Brain microvascular endothelial cell (primary cell): ENCODE results near the gene MAP6D1.

Experiments
- DNase-seq: peaks from one replicate; pipeline ENCODE4 v3.0.0-alpha.2; 2020
- H3K27ac ChIP-seq: fragments of 250-450 bp; sonication (Bioruptor Pico); 2 replicates; pipeline ENCODE4 v1.5.1; 2020; ENCODE audit warnings: mild to moderate bottlenecking, moderate library complexity
- H3K27me3 ChIP-seq: fragments of 250-450 bp; sonication (Bioruptor Pico); replicated peaks from 2 replicates; pipeline ENCODE4 v1.5.1; 2020; ENCODE audit warnings: mild to moderate bottlenecking
- H3K36me3 ChIP-seq: fragments of 250-450 bp; sonication (Bioruptor Pico); replicated peaks from 2 replicates; pipeline ENCODE4 v1.5.1; 2020; ENCODE audit warnings: mild to moderate bottlenecking
- H3K4me3 ChIP-seq: 2 replicates; pipeline ENCODE4 v1.5.1; 2011; ENCODE audit warnings: low read depth, mild to moderate bottlenecking, control low read depth, low read length, moderate library complexity
- CTCF ChIP-seq: IDR thresholded peaks from 2 replicates; pipeline ENCODE4 v1.5.1; 2011; ENCODE audit warnings: low read depth, mild to moderate bottlenecking, moderate library complexity, low read length, control low read depth, inconsistent platforms; ENCODE audit errors: missing control alignments
- in situ Hi-C: cut with HindIII; loops from 2 replicates; pipeline ENCODE4 v1.10.0; 2017; ENCODE audit warnings: low sequenced_read_pairs, low pct_ligation_motif_present

Gene MAP6D1

GRCh38 chr3:183811638-183812037 lies 13.7 kb downstream of the MAP6D1 start:
- no peak overlapping the region for H3K4me3 ChIP-seq
- H3K27ac ChIP-seq: no peak overlapping the region
- no peaks in the 10 kb centered on the region for H3K27me3 ChIP-seq
- peaks cover 54% of the 10 kb centered on the region for H3K36me3 ChIP-seq
- DNase-seq: no peak
- no peak for TF ChIP-seq CTCF
- in situ Hi-C loops: no loop called here

- peaks cover 59% of the 10 kb centered on the region for H3K36me3 ChIP-seq
- no peak for TF ChIP-seq CTCF
- in situ Hi-C loops: no loop called here
- no peak for DNase-seq
- no peak overlapping the region for H3K4me3 ChIP-seq
- H3K27me3 ChIP-seq: no peaks in the 10 kb centered on the region
- H3K27ac ChIP-seq: no peak overlapping the region
Measured at GRCh38 chr3:183810643-183811594, 14.5 kb downstream of the MAP6D1 start.

- H3K27me3 ChIP-seq: no peaks in the 10 kb centered on the region
- no peak overlapping the region for H3K27ac ChIP-seq
- in situ Hi-C loops: no loop called here
- no peak for TF ChIP-seq CTCF
- H3K4me3 ChIP-seq: no peak overlapping the region
- no peak for DNase-seq
- H3K36me3 ChIP-seq: peaks cover 71% of the 10 kb centered on the region
Measured at GRCh38 chr3:183809270-183809669, 16.1 kb downstream of the MAP6D1 start.

- no peak for TF ChIP-seq CTCF
- DNase-seq: no peak
- Histone ChIP-seq H3K36me3 (peaks cover 76% of the 10 kb centered on the region), H3K27ac (no peak overlapping the region), H3K4me3 (no peak overlapping the region), H3K27me3 (no peaks in the 10 kb centered on the region)
- in situ Hi-C loops: no loop called here
Measured at GRCh38 chr3:183808355-183808754, 17.0 kb downstream of the MAP6D1 start.

- in situ Hi-C loops: no loop called here
Measured at GRCh38 chr3:183807881-183808280, 17.5 kb downstream of the MAP6D1 start.

More at GRCh38 chr3:183807881-183808280, 17.5 kb downstream of the MAP6D1 start:
- no peak overlapping the region for H3K27ac ChIP-seq
- TF ChIP-seq CTCF: no peak
- no peak for DNase-seq
- no peak overlapping the region for H3K4me3 ChIP-seq
- no peaks in the 10 kb centered on the region for H3K27me3 ChIP-seq
- H3K36me3 ChIP-seq: peaks cover 81% of the 10 kb centered on the region
